GM19372 (cell line): ENCODE measurements around the gene TP53I11.
A peak's percentile ranks its signal among the peaks of the same experiment; 100 is the strongest.

ENCODE experiments used
- ATAC-seq: cut with Tn5 transposase; IDR thresholded peaks from one replicate; pipeline ENCODE4 v1.9.1; 2021; ENCODE audit warnings: mild to moderate bottlenecking, low read depth, moderate library complexity; ENCODE audit not compliant: unreplicated experiment

The TP53I11 gene

DNA sequence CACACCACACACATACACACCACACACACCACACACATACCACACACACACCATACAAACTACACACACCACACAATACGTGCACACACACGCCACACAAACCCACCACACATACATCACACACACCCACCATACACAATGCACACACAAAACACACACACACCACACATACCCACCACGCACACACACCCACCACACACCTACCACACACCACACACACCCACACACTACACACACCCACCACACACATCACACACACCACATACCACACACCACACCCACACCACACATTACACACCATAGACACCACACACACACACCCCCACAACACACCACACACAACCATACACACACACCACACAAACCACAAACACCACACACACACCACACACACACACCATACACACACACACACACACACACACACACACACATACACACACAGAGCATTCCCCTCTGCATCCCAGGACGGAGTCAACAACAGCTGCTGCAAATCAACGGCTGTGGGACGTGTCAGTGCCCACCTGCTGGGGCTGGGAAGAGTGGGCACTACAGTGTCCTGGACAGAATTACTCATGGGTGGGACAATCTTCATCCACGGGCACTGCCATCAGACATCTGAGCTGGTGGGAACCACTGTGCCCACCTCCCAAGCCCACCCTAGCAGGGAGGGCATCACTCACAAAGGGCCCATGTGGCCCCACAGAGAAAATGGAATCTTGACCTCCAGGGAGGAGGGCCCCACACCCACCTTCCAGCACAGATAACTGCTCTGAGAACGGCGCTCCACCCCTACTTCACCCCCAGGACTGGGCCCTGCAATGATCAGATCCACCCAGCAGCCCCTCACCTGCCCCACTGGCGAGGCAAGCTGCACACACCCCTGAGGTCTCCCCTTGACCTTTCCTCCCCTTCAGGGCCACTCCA is 8.4 kb downstream of the TP53I11 start:
- ATAC-seq: no peak

DNA sequence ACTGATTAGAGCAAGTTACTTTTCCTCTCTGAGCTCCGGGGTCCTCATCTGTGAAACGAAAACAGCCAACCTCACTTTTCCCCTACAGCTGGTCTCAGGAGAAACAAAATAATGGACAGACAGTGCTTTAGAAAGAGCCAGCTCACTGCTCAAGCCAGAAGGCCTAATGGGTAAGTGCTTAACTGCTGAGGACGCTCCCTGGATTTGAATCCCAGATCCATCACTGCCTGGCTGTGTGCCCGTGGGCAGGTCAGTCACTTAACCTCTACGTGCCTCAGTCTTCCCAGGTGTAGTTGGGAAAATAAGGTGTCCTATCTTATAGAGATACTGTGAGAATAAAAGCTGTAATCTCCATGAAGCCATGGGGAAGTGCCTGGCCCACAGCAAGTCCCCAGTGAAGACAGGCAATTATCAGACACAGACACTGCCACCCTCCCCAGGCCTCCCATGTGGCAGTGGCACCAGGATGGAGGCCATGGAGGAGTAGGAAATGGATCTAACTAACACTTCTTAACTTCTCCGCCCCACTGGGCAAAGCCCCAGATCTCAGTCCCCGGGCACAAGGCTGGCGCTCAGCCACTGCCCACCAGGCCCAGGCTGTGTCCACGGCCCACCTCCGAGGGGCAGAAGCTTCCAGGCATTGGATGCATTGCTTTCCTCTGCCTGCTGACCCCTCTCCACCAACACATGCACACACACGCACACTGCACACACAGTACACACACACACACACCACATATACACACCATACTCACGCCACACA is 9.2 kb downstream of the TP53I11 start:
- ATAC-seq: no peak

DNA sequence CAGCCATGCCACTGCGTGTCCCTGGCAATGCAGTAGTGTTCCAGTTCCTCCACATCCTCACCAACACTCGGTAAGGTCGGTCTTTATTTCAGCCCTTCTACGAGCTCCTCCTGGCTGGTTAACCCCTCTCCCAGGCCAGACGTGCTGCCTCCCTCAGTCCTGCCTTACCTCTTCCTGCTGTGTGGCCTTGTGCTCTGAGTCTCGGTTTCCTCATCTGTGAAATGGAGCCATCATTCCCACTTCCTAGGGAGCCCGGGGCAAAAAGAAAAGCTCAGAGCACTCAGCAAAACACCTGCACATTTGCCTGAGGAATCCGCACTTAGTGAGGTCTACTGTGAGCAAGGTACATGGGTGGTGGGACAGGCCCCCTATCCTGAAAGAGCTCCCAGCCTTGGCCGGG is 9.8 kb downstream of the TP53I11 start:
- ATAC-seq: no peak

DNA sequence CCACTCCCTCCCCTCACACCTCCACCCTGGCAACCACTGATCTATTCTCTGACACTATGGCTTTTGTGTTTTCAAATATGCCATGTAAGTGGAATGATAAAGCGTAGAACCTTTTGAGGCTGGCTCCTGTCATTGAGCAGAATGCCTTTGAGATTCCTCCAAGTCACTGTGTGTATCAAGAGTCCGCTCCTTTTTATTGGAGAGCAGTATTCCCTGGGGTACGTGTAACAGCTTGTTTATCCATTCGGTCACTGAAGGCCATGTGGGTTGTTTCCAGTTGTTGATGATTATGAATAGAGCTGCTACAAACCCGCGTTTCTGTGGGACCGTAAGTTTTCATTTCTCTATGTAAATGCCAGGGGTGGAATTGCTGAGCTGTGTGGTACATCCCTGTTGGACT is 10.3 kb downstream of the TP53I11 start:
- no peak for ATAC-seq

DNA sequence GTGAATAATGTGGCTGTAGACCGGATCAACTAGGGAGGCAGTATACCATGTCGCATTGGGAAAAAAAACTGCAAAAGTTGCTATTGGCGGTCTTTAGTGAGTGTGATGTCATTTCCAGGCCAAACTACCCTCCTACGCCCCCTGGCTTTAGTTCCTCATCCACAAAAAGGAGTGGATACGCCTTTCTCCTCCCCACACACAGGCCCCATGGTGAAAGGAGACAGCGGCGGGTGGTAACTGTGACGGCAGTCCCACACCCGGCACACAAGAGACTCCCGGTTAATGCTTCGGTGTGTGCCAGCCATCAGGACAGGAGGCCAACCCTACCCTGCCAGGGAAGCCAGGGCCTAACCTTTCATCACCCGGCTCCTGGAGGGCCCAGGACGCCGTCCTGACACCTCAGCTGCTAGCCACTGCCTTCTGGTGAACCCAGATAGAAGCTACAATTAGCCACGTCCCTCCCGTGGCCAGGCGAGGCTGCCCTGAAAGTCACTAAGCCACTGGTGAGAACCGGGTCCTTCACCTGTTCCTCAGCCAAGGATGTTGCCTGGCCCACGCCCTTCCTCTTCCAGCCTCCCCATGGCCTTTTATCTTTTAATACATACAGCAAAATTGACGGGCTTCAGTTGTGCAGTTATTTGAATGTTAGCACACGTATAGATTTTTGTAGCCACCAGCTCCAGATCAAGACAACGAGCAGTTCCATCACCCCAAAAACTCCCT is 10.8 kb downstream of the TP53I11 start:
- no peak for ATAC-seq

DNA sequence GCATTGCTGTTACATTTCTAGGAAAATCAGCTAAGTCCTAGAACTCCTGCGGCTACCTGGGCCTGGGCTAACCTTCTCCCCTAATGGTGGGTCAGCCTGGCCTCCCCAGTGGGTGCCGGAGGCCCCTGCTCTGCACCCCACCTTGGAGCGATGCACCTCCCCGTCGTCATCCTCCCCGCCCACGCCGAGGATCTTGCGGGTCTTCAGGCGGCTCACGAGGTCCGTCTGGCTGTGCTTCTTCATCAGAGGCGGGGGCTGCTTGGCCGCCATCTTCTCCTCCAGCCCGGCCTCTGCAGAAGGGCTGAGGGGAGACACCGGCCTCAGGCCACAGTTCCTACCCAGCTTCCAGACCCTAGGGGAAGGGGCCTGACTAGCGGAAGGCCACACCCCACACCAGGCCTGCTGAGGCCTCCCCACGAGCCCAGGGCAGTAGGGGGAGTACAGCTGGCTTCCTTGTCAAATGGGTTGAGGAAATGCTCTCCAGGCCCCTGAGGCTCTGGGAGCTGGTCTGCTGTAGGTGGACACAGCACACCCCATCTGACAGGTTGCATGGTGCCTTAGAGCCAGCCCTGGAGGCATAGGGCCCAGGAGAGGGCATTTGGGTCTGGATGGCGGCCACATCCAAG is 12.5 kb downstream of the TP53I11 start:
- ATAC-seq: no peak

DNA sequence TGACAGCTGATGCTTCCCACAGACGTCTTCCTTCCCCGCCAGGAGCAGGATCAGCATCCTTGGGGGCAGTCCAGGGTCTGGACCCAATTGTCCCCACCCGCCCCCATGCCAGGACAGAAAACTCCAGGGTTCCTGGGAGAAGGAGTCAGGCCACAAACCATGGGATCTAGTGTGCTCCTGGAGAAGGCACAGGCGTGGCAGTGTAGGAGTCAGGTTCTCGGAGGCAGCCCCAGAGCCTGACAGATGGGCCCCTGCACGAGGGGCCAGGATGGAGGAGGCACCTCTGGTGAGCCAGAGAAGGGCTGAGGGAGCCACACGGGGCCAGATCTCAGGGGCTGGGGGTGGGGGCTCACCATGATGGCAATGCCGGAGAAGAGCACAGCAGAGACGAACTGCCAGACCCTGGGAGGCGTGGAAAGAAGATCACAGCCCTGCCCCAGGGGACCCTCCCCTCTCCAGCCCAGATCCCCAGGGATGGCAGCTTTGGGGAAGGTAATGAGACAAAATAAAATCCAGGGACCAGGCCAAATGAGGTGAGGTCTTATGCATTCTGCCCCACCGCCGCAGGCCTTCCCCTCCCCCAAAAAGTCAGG is 13.6 kb downstream of the TP53I11 start:
- no peak for ATAC-seq

DNA sequence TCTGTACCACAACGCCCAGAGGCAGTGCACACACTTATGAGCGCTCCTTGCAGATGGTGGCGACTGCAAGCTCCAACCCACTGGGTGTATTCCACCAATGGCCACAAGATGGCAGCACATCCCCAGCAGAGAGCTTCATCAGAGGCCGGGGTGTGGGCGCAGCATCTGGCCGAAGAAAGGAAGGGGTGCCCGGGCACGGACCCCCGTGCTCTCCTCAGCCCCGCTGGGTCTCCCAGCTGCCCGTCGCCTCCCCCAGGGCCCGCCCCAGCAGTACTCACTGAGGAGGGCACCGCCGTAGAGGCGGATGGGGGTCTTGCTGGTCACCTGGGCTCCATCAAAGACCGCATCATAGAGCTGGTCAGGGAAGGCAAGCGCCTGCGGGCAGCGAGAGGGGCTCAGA is 14.2 kb downstream of the TP53I11 start:
- ATAC-seq: peak; percentile 74

DNA sequence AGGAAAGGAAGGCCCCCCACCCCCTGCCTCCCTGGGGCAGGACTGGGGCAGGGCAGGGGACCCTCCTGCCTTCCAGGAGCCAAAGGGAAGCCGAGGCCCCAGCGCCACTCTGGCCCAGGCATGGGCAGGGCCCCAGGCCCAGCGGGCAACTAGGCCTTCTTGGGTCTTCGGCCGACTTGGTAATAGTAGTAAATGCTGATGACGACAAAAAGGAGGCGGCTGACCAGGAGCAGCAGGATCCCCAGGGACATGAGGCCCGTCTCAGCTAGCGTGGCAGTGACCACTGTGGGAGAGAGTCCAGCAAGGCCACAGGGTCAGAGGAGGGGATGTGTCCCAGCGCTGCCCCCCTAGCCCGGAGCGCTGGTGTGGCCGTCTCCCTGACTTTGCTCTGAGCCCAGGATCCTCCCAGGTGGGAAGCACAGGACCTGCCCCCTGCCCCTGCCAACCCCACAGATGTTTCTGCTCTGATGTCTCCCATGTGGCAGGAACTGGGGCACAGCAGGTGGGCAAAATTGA is 15.9 kb downstream of the TP53I11 start:
- ATAC-seq: no peak

DNA sequence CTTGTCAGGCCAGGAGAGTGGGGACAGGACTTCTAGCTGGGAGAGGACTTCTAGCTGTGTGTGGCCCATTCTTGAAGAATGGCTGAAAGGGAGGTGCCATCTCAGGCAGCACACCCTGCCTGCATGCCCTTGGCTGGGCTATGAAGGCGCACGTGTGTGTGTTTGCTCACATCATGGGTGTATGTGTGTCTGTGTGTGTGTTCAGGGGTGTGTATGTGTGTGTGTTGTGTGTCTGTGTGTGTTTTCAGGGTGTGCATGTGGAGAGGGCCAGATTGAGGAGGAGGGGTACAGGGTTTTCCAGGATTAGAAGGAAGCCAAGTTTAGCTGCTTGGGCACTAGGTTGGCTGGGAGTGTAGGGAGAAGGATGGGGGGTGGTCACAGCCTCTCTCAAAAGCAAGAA is 16.6 kb downstream of the TP53I11 start:
- ATAC-seq: no peak

DNA sequence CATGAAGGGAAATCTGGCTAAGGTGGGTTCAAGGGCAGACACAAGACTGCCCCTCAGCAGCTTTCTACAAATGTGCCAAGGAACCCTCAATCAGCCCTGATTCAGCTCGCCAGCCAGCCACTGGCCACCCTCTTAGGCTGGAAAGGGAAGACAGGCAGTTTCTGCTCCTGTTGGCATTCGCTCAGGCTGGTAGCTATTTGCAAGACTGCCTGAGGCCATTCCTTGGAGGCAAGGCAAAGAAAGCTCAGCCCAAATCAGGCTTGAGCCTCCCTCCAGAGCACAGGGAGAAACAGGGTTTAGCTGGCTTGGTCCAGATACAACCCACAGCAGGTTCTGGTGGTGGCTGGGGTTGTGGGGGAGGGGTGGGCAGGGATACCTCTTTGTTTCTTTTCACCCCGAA is 19.2 kb downstream of the TP53I11 start:
- ATAC-seq: no peak

DNA sequence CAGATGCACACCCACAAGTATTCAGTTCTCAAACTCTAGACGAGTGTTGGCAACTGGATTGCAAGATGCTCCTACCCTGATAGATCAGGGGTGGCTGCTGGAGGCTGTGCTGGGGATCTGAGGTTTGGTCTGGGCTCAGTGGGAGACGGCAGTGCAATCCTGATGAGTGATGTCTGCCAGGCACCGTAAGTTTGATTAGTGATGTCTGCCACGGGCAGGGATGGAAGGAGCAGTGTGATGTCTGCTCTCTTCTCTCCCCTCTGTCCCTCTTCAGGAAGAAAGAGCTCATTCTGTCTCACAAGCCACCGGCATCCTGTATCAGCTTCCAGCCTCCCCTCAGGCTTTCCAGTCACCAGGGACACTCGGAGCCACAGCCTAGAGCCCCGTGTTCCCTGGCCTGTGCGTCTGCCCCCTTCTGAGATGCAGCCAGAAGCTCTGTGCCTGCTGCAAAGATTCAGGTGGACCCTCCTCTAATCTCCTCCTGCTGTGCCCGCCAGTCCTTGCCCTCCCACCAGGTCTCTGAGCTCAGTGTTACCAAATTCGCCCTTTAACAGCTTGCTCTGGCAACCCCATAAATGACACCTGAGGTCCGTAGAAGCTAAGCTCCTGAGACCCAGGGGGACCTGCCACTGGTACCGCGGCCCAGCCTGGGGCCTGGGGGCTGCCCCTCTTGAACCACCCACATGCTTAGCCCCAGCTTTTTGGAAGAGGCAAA is 19.9 kb downstream of the TP53I11 start:
- no peak for ATAC-seq

DNA sequence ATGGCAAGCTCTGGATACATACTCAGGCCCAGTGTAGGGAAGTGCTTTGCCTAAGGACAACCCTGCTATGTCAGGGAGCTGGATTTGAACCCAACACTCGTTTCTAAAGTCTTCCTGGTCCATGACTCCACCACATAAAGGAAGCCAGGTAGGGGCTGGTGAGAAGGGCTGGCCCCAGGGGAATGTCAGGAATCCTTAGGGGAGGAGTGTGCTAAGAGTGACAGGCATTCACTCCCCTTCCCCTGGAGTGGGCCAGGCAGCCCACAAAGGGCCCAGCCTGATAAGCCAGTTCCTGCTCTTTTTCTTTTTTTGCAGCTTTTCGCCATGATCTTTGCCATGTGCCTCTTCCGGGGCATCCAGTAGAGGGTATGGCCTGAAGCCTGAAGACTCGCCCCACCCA is 21.9 kb downstream of the TP53I11 start:
- no peak for ATAC-seq

DNA sequence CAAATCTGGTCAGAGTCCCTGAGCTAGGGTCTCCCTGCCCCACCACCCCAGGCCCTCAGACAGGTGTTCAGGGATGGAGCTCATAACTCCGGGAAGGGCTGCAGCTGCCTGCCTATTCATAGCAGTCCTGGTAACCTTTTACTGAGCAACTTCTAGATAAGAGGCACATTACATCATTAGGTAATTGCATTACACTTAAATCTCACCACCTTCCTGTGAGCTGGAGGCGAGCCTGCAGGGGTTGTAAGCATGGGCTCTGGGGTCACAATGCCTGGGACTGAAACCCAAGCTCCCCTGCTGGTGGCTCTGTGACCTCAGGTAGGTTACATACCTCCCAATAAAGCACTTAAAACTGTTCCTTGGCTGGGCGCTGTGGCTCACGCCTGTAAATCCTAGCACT is 22.5 kb downstream of the TP53I11 start:
- ATAC-seq: no peak

DNA sequence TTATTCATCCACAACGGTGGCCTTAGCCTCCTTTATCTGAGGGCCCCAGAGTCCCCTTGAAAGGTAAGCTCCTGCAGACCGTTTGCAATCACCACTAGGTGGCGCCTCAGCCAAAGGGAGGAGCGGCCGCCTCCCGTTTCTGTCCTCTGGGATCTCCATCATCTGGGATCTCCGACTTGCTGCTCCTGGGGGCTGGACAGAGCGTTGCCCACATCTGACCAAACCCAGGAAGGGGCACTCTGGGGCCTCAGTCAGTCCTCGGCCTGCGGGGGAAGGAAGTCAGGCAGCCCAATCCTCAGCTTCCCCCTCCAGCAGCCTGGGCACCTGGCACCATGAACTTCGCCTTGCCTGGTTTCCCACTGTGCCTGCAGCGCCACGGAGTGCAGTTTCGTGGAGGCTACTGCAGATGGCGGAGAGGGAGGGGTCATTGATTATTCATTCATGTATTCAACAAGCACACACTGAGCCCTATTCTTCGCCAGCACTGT is 23.5 kb downstream of the TP53I11 start:
- no peak for ATAC-seq

DNA sequence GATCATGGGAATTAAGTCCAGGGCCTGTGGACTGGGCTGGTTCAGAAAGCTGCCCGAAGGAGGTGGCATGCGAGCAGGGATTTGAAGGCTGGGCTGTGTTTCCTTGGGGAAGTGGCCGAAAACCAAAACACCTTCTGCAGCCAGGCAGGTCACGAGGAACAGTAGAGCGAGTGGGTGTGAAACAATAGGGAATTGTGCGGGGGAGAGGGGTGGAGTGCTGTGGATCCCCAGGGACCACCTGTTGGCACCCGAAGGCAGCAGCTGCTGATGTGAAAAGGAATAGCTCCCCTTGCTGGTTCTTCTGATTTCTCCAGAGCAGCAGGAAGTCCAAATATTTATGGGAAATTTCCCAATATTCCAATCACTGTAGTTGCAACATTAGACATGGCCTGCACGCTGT is 24.6 kb downstream of the TP53I11 start:
- no peak for ATAC-seq

DNA sequence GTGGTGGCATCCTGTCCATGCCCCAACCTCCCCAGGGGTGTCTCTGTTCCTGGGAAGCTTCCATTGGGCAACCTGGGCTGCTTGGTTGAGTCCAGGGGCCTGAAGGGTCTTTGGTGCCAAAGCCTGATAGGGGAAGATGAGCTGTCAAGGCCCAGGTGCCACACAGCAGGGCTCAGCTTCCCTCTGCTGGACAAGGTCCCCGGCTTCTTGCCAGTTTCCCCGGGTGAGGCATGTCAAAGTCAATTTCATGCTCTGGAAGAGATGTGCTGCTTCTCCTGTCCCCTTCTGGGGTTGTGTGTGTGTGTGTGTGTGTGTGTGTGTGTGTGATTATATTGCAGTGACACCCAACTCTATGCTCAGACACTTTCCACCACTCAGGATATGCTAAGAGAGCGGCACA is 26.9 kb downstream of the TP53I11 start:
- ATAC-seq: no peak

DNA sequence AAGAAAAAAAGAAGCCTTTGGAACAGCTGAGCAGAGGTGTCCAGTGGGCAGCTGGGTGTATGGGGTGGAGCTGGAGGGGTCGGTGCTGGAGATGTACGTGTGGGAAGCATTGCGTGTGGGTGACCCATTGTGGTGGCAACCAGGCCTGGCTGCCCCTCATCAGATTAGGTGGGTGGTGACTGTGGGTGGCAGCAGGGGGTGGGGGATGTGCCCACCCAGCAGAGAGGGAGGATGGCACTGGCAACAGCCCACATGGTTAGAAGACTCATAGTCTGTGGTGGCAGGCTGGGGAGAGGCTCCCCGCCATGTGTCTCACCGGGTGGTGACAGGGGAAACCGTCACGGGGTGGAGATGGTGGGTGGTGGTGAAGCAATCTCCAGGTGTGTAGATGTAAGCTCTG is 27.6 kb downstream of the TP53I11 start:
- no peak for ATAC-seq

DNA sequence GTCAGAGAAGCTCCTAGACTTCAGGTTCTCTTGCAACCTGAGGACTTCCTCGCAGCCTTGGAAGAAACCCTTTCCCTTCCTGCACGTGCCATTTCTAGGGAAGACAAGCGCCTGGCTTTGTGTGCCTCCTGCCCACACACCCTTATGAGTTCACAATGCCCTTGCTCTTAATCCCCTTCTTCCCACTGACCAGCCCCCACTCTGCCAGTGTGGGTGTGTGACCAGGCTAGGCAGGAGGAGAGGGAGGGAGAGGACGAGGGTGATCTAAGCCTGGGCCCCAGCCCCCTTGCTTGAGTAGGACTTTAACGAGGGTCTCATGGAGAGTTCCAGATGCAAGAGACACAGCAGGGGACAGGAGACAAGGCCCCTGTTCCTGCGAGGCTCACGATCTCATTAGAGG is 30.2 kb downstream of the TP53I11 start:
- ATAC-seq: no peak
